Suprapubic skin (tissue), 4 donors: ENCODE measurements around the gene XYLT1.

Experiments
- CTCF ChIP-seq, 2 donors: fragments of 200-600 bp in 1 of 2; fragments of 450-650 bp in 1 of 2; sonication (generic) in 1 of 2; IDR thresholded peaks; one replicate each; pipeline ENCODE4 v1.5.1; 2016 to 2019; ENCODE audit warnings: antibody characterized with exemption in 2 of 2, mild to moderate bottlenecking in 1 of 2, moderate library complexity in 1 of 2
- EP300 ChIP-seq: sonication (generic); formaldehyde crosslinking; IDR thresholded peaks from one replicate; pipeline ENCODE4 v1.6.1; 2017; ENCODE audit warnings: antibody characterized with exemption
- POLR2A ChIP-seq, 2 donors: fragments of 450-650 bp; IDR thresholded peaks; one replicate each; pipeline ENCODE4 v1.6.1; 2017; ENCODE audit warnings: antibody characterized with exemption in 2 of 2, mild to moderate bottlenecking in 2 of 2, moderate library complexity in 2 of 2
- POLR2AphosphoS5 ChIP-seq, 3 donors: sonication (generic); formaldehyde crosslinking; IDR thresholded peaks; one replicate each; pipeline ENCODE4 v1.6.1; 2017; ENCODE audit warnings: antibody characterized with exemption in 3 of 3

DNA sequence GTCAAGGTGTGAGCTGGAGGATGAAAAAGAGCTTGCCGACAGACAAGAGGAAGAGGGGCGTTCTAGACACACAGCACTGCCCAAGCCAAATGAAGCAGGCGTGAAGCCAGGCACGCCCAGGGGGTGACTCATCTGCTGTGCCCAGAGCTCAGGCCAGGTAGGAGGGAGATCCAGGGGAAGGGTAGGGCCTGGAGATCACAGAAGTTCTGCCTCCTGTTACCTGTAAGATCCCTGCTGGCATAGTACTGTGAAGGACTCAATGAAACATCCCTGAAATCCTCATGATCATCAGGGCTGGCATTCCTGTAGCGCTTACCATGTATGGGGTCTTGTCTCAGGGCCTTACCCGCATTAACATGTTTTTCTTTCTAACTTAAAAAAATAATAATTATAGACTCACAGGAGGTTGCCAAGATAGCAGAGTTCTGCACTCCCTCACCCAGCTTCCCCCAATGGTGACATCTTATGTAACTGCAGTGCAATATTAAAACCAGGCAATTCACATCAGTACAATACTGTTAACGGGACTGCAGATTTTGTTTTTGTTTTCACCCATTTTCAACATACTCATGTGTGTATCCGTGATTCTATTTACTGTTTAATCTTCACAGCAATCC is 158.6 kb downstream of the XYLT1 start:
- TF ChIP-seq CTCF (IDR thresholded peaks at IDR 0.05): no peak
- no peak for TF ChIP-seq POLR2A (IDR thresholded peaks at IDR 0.05)
- no peak for TF ChIP-seq POLR2AphosphoS5 (IDR thresholded peaks at IDR 0.05)
- no peak for TF ChIP-seq EP300
